ENCODE results near the gene VAV2. TPM values are rescaled to one million over a fixed set of nuclear protein-coding genes. Genes with fewer than 3 reads are reported as not detected.
A peak's percentile ranks its signal among the peaks of the same experiment; 100 is the strongest.

Gene VAV2
- total RNA-seq, 1 experiment from 2014 or later = 4.4 TPM

GRCh38 chr9:134004881-134005280 is 12.8 kb upstream of the VAV2 start:
- in situ Hi-C loops (cut with HindIII; ENCODE audit: low pct_unique_long_range_greater_than_20kb, low sequenced_read_pairs) = loop anchor here (25.0 kb wide), 1 partner anchor 218 kb away; no protein-coding TSS in a partner anchor
- no peak for DNase-seq (ENCODE audit: low read depth, low spot score)

GRCh38 chr9:134004131-134004873 is 12.2 kb upstream of the VAV2 start:
- in situ Hi-C loops (cut with HindIII; ENCODE audit: low pct_unique_long_range_greater_than_20kb, low sequenced_read_pairs) = loop anchor here (25.0 kb wide), 1 partner anchor 217 kb away; no protein-coding TSS in a partner anchor
- DNase-seq (ENCODE audit: low read depth, low spot score) = no peak

GRCh38 chr9:134003237-134003636 is 11.1 kb upstream of the VAV2 start:
- no peak for DNase-seq (ENCODE audit: low read depth, low spot score)
- in situ Hi-C loops (cut with HindIII; ENCODE audit: low pct_unique_long_range_greater_than_20kb, low sequenced_read_pairs) = loop anchor here (25.0 kb wide), 1 partner anchor 216 kb away; no protein-coding TSS in a partner anchor

GRCh38 chr9:134002796-134003195 is 10.7 kb upstream of the VAV2 start:
- in situ Hi-C loops (cut with HindIII; ENCODE audit: low pct_unique_long_range_greater_than_20kb, low sequenced_read_pairs) = loop anchor here (25.0 kb wide), 1 partner anchor 215 kb away; no protein-coding TSS in a partner anchor
- DNase-seq (ENCODE audit: low read depth, low spot score) = no peak

- DNase-seq (ENCODE audit: low read depth, low spot score) = no peak
- in situ Hi-C loops (cut with HindIII; ENCODE audit: low pct_unique_long_range_greater_than_20kb, low sequenced_read_pairs) = loop anchor here (25.0 kb wide), 1 partner anchor 213 kb away; no protein-coding TSS in a partner anchor
These were observed 7.7 kb upstream of the VAV2 start for GRCh38 chr9:133999851-134000265.

GRCh38 chr9:133998915-133999595 is 6.9 kb upstream of the VAV2 start:
- in situ Hi-C loops (cut with HindIII; ENCODE audit: low pct_unique_long_range_greater_than_20kb, low sequenced_read_pairs) = no loop called here
- DNase-seq (ENCODE audit: low read depth, low spot score) = no peak

GRCh38 chr9:133997584-133997983 is 5.5 kb upstream of the VAV2 start:
- DNase-seq (ENCODE audit: low read depth, low spot score) = no peak
- in situ Hi-C loops (cut with HindIII; ENCODE audit: low pct_unique_long_range_greater_than_20kb, low sequenced_read_pairs) = no loop called here

GRCh38 chr9:133996531-133997520 is 4.7 kb upstream of the VAV2 start:
- in situ Hi-C loops (cut with HindIII; ENCODE audit: low pct_unique_long_range_greater_than_20kb, low sequenced_read_pairs) = no loop called here
- no peak for DNase-seq (ENCODE audit: low read depth, low spot score)

- in situ Hi-C loops (cut with HindIII; ENCODE audit: low pct_unique_long_range_greater_than_20kb, low sequenced_read_pairs) = no loop called here
- peak; percentile 48 for DNase-seq (ENCODE audit: low read depth, low spot score)
These were observed 3.1 kb upstream of the VAV2 start for GRCh38 chr9:133995012-133995896.

GRCh38 chr9:133994353-133995011 is 2.4 kb upstream of the VAV2 start:
- in situ Hi-C loops (cut with HindIII; ENCODE audit: low pct_unique_long_range_greater_than_20kb, low sequenced_read_pairs) = no loop called here
- DNase-seq (ENCODE audit: low read depth, low spot score) = peak; percentile 68

- DNase-seq (ENCODE audit: low read depth, low spot score) = no peak
- in situ Hi-C loops (cut with HindIII; ENCODE audit: low pct_unique_long_range_greater_than_20kb, low sequenced_read_pairs) = no loop called here
These were observed 1.6 kb upstream of the VAV2 start for GRCh38 chr9:133993635-133994253.

GRCh38 chr9:133992780-133993634 is 883 bp upstream of the VAV2 start:
- in situ Hi-C loops (cut with HindIII; ENCODE audit: low pct_unique_long_range_greater_than_20kb, low sequenced_read_pairs) = no loop called here
- DNase-seq (ENCODE audit: low read depth, low spot score) = peak; percentile 78

- DNase-seq (ENCODE audit: low read depth, low spot score) = no peak
- in situ Hi-C loops (cut with HindIII; ENCODE audit: low pct_unique_long_range_greater_than_20kb, low sequenced_read_pairs) = no loop called here
These were observed 756 bp downstream of the VAV2 start for GRCh38 chr9:133991214-133991921.

- DNase-seq (ENCODE audit: low read depth, low spot score) = no peak
- in situ Hi-C loops (cut with HindIII; ENCODE audit: low pct_unique_long_range_greater_than_20kb, low sequenced_read_pairs) = no loop called here
These were observed 1.5 kb downstream of the VAV2 start for GRCh38 chr9:133990366-133991213.

Data from SK-MEL-5 (cell line).